CD14-positive monocyte (primary cell): ENCODE data around the gene OR51Q1. TPM values are rescaled to one million over a fixed set of nuclear protein-coding genes. Genes with fewer than 3 reads are reported as not detected.

Experiments
- DNase-seq, 3 donors: peaks; one replicate each; pipeline ENCODE4 v3.0.0-alpha.2; 2011 to 2022
- H2AFZ ChIP-seq: 2 replicates; pipeline ENCODE4 v1.6.0; 2012; ENCODE audit warnings: mild to moderate bottlenecking, low read depth, low read length, inconsistent platforms; ENCODE audit not compliant: insufficient read depth, poor library complexity, severe bottlenecking
- H3K27ac ChIP-seq, 2 donors: 1 replicate in 1 of 2; 2 replicates in 1 of 2; pipeline ENCODE4 v1.5.1; 2012 to 2013; ENCODE audit warnings: low read length in 2 of 2, control low read depth in 1 of 2, inconsistent platforms in 1 of 2, low read depth in 1 of 2, mild to moderate bottlenecking in 1 of 2
- H3K27me3 ChIP-seq, 2 donors: one replicate each; pipeline versions ENCODE4 v1.6.0 to v1.6.1; 2011 to 2013; ENCODE audit warnings: low read length in 2 of 2; ENCODE audit not compliant: control insufficient read depth in 2 of 2, insufficient read depth in 2 of 2
- H3K36me3 ChIP-seq, 2 donors: replicated peaks in 1 of 2; 1 replicate in 1 of 2; 2 replicates in 1 of 2; pipeline versions ENCODE4 v1.5.1 to v1.6.1; 2012 to 2013; ENCODE audit warnings: low read length in 2 of 2, control low read depth in 1 of 2, inconsistent platforms in 1 of 2, mild to moderate bottlenecking in 1 of 2; ENCODE audit not compliant: insufficient read depth in 2 of 2, control insufficient read depth in 1 of 2
- H3K4me1 ChIP-seq, 2 donors: 1 replicate in 1 of 2; 2 replicates in 1 of 2; pipeline versions ENCODE4 v1.5.1 to v1.6.1; 2012 to 2013; ENCODE audit warnings: low read length in 2 of 2, control low read depth in 1 of 2, inconsistent platforms in 1 of 2, mild to moderate bottlenecking in 1 of 2, moderate library complexity in 1 of 2; ENCODE audit not compliant: insufficient read depth in 2 of 2, control insufficient read depth in 1 of 2
- H3K4me2 ChIP-seq: replicated peaks from 2 replicates; pipeline ENCODE3; 2012; ENCODE audit warnings: low read length, moderate library complexity, mild to moderate bottlenecking; ENCODE audit not compliant: poor library complexity, severe bottlenecking; ENCODE audit errors: extremely low read depth
- H3K4me3 ChIP-seq, 3 experiments: fragments of 200-600 bp in 1 of 3; sonication (generic) in 1 of 3; replicated peaks in 1 of 3; 1 replicate in 2 of 3; 2 replicates in 1 of 3; pipeline ENCODE4 v1.5.1; 2011 to 2013; ENCODE audit warnings: low read length in 3 of 3, mild to moderate bottlenecking in 3 of 3, control low read depth in 2 of 3, low read depth in 2 of 3, inconsistent platforms in 1 of 3, moderate library complexity in 1 of 3
- H3K79me2 ChIP-seq: 2 replicates; pipeline ENCODE4 v1.6.0; 2012; ENCODE audit warnings: mild to moderate bottlenecking, control low read depth, inconsistent platforms, low read length, moderate library complexity; ENCODE audit not compliant: insufficient read depth
- H3K9ac ChIP-seq: 2 replicates; pipeline ENCODE4 v1.6.0; 2017; ENCODE audit warnings: low read length, mild to moderate bottlenecking; ENCODE audit not compliant: insufficient read depth, poor library complexity, severe bottlenecking
- H3K9me3 ChIP-seq, 2 donors: replicated peaks in 1 of 2; 1 replicate in 1 of 2; 2 replicates in 1 of 2; pipeline versions ENCODE4 v1.5.1 to v1.6.1; 2012 to 2013; ENCODE audit warnings: low read length in 2 of 2, control low read depth in 1 of 2; ENCODE audit not compliant: control insufficient read depth in 1 of 2, insufficient read depth in 1 of 2
- H4K20me1 ChIP-seq: 2 replicates; pipeline ENCODE4 v1.6.0; 2012; ENCODE audit warnings: mild to moderate bottlenecking, low read length, control low read depth, moderate library complexity; ENCODE audit not compliant: insufficient read depth
- H3K27ac Mint-ChIP-seq, 7 donors: one replicate each; pipeline ENCODE4 v1.8.0; 2020; ENCODE audit warnings: mild to moderate bottlenecking in 7 of 7, mixed read lengths in 7 of 7, moderate library complexity in 6 of 7, inconsistent platforms in 2 of 7
- H3K27me3 Mint-ChIP-seq, 3 donors: one replicate each; pipeline ENCODE4 v1.8.0; 2021 to 2022; ENCODE audit warnings: low read depth in 3 of 3, mild to moderate bottlenecking in 3 of 3, mixed read lengths in 3 of 3, moderate library complexity in 3 of 3, inconsistent platforms in 1 of 3
- H3K36me3 Mint-ChIP-seq, 2 donors: one replicate each; pipeline ENCODE4 v1.8.0; 2020; ENCODE audit warnings: mixed read lengths in 2 of 2, inconsistent platforms in 1 of 2, mild to moderate bottlenecking in 1 of 2
- H3K4me1 Mint-ChIP-seq: one replicate; pipeline ENCODE4 v1.8.0; 2020; ENCODE audit warnings: mild to moderate bottlenecking, mixed read lengths
- H3K4me3 Mint-ChIP-seq, 2 donors: one replicate each; pipeline ENCODE4 v1.8.0; 2020; ENCODE audit warnings: mild to moderate bottlenecking in 2 of 2, mixed read lengths in 2 of 2, moderate library complexity in 1 of 2
- H3K9me3 Mint-ChIP-seq, 7 donors: one replicate each; pipeline ENCODE4 v1.8.0; 2020 to 2022; ENCODE audit warnings: mixed read lengths in 7 of 7, mild to moderate bottlenecking in 6 of 7, moderate library complexity in 6 of 7, inconsistent platforms in 2 of 7
- CTCF ChIP-seq: fragments of 200-600 bp; IDR thresholded peaks from one replicate; pipeline ENCODE4 v1.8.0; 2022; ENCODE audit warnings: antibody characterized with exemption, mild to moderate bottlenecking
- WGBS: methylation state at CpG from one replicate; pipeline ENCODE4 v1.1.5; 2013; ENCODE audit warnings: missing lambda C conversion rate; ENCODE audit not compliant: insufficient coverage; 5-methylcytosine and 5-hydroxymethylcytosine counted together
- intact Hi-C, 2 donors: fragments of 100-400 bp; cut with micrococcal nuclease; formaldehyde crosslinking; loops; one replicate each; pipeline versions ENCODE4 v1.15.0 to v1.15.1; 2023
- polyA plus RNA-seq, 3 donors: library from polyadenylated mRNA; depleted of rRNA in 1 of 3; unstranded in 2 of 3; stranded (reverse) in 1 of 3; fragments of 300-500 nt in 2 of 3; fragments of >200 nt in 1 of 3; fragmentation: Illumina TruSeq in 2 of 3; gene quantifications; 1 replicate in 2 of 3; 2 replicates in 1 of 3; pipeline ENCODE4 v1.2.3, GENCODE V29; 2012 to 2021

The OR51Q1 gene
- polyA plus RNA-seq, 3 donors: not detected

DNA sequence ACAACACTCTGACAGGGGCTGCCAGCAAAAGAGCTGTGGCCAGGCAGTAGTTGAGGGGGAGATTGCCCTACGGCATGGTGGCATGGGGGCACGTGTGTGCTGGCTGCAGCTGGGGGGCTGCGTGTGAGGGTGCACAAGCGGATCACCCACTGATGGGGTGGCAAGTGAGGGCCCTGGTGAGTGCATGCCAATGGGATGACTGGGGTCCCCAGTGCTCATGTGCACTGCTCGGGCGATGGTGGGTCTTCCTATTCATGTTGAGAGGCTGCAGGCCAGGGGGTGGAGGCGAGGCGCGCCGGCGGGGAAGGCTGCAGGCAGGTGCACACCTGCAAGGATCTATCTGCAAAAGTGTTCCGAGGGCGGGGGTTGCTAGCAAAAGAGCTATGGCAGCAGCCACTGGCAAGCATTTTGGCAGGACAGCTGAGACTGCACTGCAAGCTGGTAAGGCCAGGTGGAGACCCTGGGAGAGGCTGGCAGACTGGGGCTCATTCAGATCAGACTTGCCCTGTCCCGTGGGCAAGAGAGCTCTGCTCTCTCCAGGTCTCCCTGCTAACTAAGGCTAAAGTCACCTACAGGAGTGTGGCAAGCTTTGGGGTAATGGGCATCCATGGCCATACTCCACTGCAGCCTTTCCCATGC, 39.2 kb downstream of the OR51Q1 start:
- no peak overlapping the region for H3K4me2 ChIP-seq
- WGBS: 95% methylated on average over 13 of the region's 14 CpGs
- H3K4me3 ChIP-seq: no peak overlapping the region
- peaks cover 5 to 10% of the 10 kb centered on the region in 2 donors for H3K9me3 ChIP-seq
- no peak for DNase-seq
- no peaks in the 10 kb centered on the region for H4K20me1 ChIP-seq
- no peaks in the 10 kb centered on the region for H3K4me1 ChIP-seq
- no peak for TF ChIP-seq CTCF
- no peak overlapping the region for H3K27ac ChIP-seq
- Mint-ChIP-seq H3K4me3 (no peak overlapping the region), H3K9me3 (peaks cover 2 to 8% (median 5%) of the 10 kb centered on the region in 7 donors), H3K36me3 (no peaks in the 10 kb centered on the region), H3K27ac (no peak overlapping the region), H3K27me3 (peaks cover 0 to 4% (median 0%) of the 10 kb centered on the region in 3 donors), H3K4me1 (no peaks in the 10 kb centered on the region)
- no peak overlapping the region for H3K9ac ChIP-seq
- no peak overlapping the region for H2AFZ ChIP-seq
- no peaks in the 10 kb centered on the region for H3K79me2 ChIP-seq
- intact Hi-C loops: no loop called here
- no peaks in the 10 kb centered on the region for H3K27me3 ChIP-seq
- no peaks in the 10 kb centered on the region for H3K36me3 ChIP-seq

- no peaks in the 10 kb centered on the region for H3K4me1 ChIP-seq
- no peak for DNase-seq
- H4K20me1 ChIP-seq: no peaks in the 10 kb centered on the region
- no peaks in the 10 kb centered on the region for H3K79me2 ChIP-seq
- H3K27ac ChIP-seq: no peak overlapping the region
- H3K4me3 Mint-ChIP-seq: no peak overlapping the region
- no peaks in the 10 kb centered on the region for H3K9me3 ChIP-seq
- no peaks in the 10 kb centered on the region for H3K36me3 ChIP-seq
- no peak overlapping the region for H3K9ac ChIP-seq
- WGBS: 100% methylated on average over 1 of the region's 2 CpGs
- peaks cover 0 to 1% (median 1%) of the 10 kb centered on the region in 3 donors for H3K27me3 Mint-ChIP-seq
- H3K27me3 ChIP-seq: no peaks in the 10 kb centered on the region
- no peaks in the 10 kb centered on the region for H3K36me3 Mint-ChIP-seq
- TF ChIP-seq CTCF: no peak
- H3K27ac Mint-ChIP-seq: peak overlapping the region in 1 of 7 donors; percentile 14
- H2AFZ ChIP-seq: no peak overlapping the region
- intact Hi-C loops: no loop called here
- H3K4me2 ChIP-seq: no peak overlapping the region
- H3K9me3 Mint-ChIP-seq: peaks cover 0 to 5% (median 0%) of the 10 kb centered on the region in 7 donors
- no peak overlapping the region for H3K4me3 ChIP-seq
- H3K4me1 Mint-ChIP-seq: peaks cover 5% of the 10 kb centered on the region
These were observed 45.6 kb downstream of the OR51Q1 start for GRCh38 chr11:5467527-5467926.

Other genes with a start within 250 kb of the OR51Q1 start
- not detected for gene OR51V1, start 221.4 kb upstream of the OR51Q1 start, polyA plus RNA-seq
- 100 to 1,000 TPM in 2 of 3 donors, 1 to 10 TPM in 1; 3.0 to 298 (median 278) TPM for gene HBB, start 195.0 kb upstream of the OR51Q1 start, polyA plus RNA-seq
- not detected for gene HBD, start 187.6 kb upstream of the OR51Q1 start, polyA plus RNA-seq
- not detected for gene HBG1, start 172.3 kb upstream of the OR51Q1 start, polyA plus RNA-seq
- 1 to 10 TPM in 1 of 3 donors, not detected in 2; 5.1 TPM for gene HBG2, start 167.3 kb upstream of the OR51Q1 start, polyA plus RNA-seq
- not detected for gene HBE1, start 152.2 kb upstream of the OR51Q1 start, polyA plus RNA-seq
- gene OR51B4, start 120.2 kb upstream of the OR51Q1 start, polyA plus RNA-seq: not detected
- not detected for gene OR51B2, start 97.8 kb upstream of the OR51Q1 start, polyA plus RNA-seq
- gene OR51B5, start 78.6 kb upstream of the OR51Q1 start, polyA plus RNA-seq: not detected
- not detected for gene OR51B6, start 70.6 kb upstream of the OR51Q1 start, polyA plus RNA-seq
- not detected for gene OR51M1, start 38.3 kb upstream of the OR51Q1 start, polyA plus RNA-seq
- gene OR51I1, start 19.4 kb downstream of the OR51Q1 start, polyA plus RNA-seq: not detected
- gene OR51I2, start 27.2 kb downstream of the OR51Q1 start, polyA plus RNA-seq: not detected
- gene OR52D1, start 66.6 kb downstream of the OR51Q1 start, polyA plus RNA-seq: not detected
- gene UBQLN3, start 87.8 kb downstream of the OR51Q1 start, polyA plus RNA-seq: not detected
- under 1 TPM in 1 of 3 donors, not detected in 2; 0.33 TPM for gene UBQLNL, start 94.6 kb downstream of the OR51Q1 start, polyA plus RNA-seq
- not detected for gene OR52H1, start 126.4 kb downstream of the OR51Q1 start, polyA plus RNA-seq
- not detected for gene OR52B6, start 158.8 kb downstream of the OR51Q1 start, polyA plus RNA-seq
- gene TRIM6, start 174.5 kb downstream of the OR51Q1 start, polyA plus RNA-seq: under 1 TPM; 0.11 to 0.44 (median 0.15) TPM
- 10 to 100 TPM; 21.9 to 25.7 (median 23.5) TPM for gene TRIM34, start 202.9 kb downstream of the OR51Q1 start, polyA plus RNA-seq